Right lobe of liver (tissue), 6 donors: Measurements from ENCODE around the gene DEFB131B. TPM values are rescaled to one million over a fixed set of nuclear protein-coding genes. Genes with fewer than 3 reads are reported as not detected.
"Not testable (repeated sequence)": the region's sequence is repeated elsewhere in the genome, so short reads cannot be mapped to it uniquely, and the experiment has no call there.

Experiments
- ATAC-seq, 4 donors: fragments of 200-7000 bp; cut with Tn5 transposase; one replicate each; pipeline ENCODE4 v1.9.1; 2020; ENCODE audit warnings: mild to moderate bottlenecking in 4 of 4, moderate library complexity in 4 of 4
- DNase-seq, 3 donors: peaks; one replicate each; pipeline ENCODE4 v3.0.0-alpha.2; 2020
- H3K27ac ChIP-seq, 3 donors: fragments of 200-600 bp; one replicate each; pipeline ENCODE4 v1.8.0; 2022
- H3K27me3 ChIP-seq, 2 donors: fragments of 200-600 bp; one replicate each; pipeline ENCODE4 v1.8.0; 2022
- H3K36me3 ChIP-seq, 4 donors: fragments of 200-600 bp; sonication (generic) in 1 of 4; one replicate each; pipeline versions ENCODE4 v1.5.1 to v1.8.0; 2017 to 2022; ENCODE audit warnings: control low read depth in 1 of 4
- H3K4me1 ChIP-seq, 4 donors: fragments of 200-600 bp; sonication (generic) in 1 of 4; one replicate each; pipeline versions ENCODE4 v1.5.1 to v1.8.0; 2017 to 2022; ENCODE audit warnings: control low read depth in 1 of 4
- H3K4me3 ChIP-seq, 3 donors: fragments of 200-600 bp; one replicate each; pipeline ENCODE4 v1.8.0; 2022
- H3K9me3 ChIP-seq, 4 donors: fragments of 200-600 bp; sonication (generic) in 1 of 4; one replicate each; pipeline versions ENCODE4 v1.5.1 to v1.8.0; 2017 to 2022; ENCODE audit warnings: control low read depth in 1 of 4
- WGBS: methylation state at CpG from one replicate; pipeline ENCODE4 v1.1.6; 2018; ENCODE audit warnings: low coverage, low lambda C conversion rate; ENCODE audit not compliant: insufficient coverage; ENCODE audit errors: missing lambda C conversion rate; 5-methylcytosine and 5-hydroxymethylcytosine counted together
- intact Hi-C, 2 donors: fragments of 100-400 bp; cut with DNase I; formaldehyde crosslinking; loops; one replicate each; pipeline versions ENCODE4 v1.11.2 to v1.14.1; 2022
- total RNA-seq, 6 experiments: library from RNA; depleted of rRNA in 2 of 6; stranded (reverse); fragments of >200 nt in 2 of 6; fragmentation: NEBNext Ultra II Directional in 3 of 6; extraction: Animal tissue kit (Norgen Biotek cat#: 25700) in 3 of 6; gene quantifications; one replicate each; pipeline versions ENCODE4 v1.1.0 to v1.2.4, GENCODE V29; 2016 to 2023
- TF ChIP-seq, protein P1 (sequence below), 4 donors: fragments of 200-600 bp in 3 of 4; fragments of 450-650 bp in 1 of 4; IDR thresholded peaks; one replicate each; pipeline versions ENCODE4 v1.5.1 to v1.8.0; 2016 to 2022; ENCODE audit warnings: antibody characterized with exemption in 4 of 4, mild to moderate bottlenecking in 2 of 4
- donor health status: DM: no; HTN: yes; CAD: no.
- donor health status: DM: no; HTN: no; CAD: no.
- donor health status: DM: no; HTN: no; CAD: no.
- donor health status: DM: no; HTN: yes; CAD: no.
- donor health status: DM: no; HTN: yes; CAD: no.

Gene DEFB131B
- total RNA-seq, 6 experiments from 2014 or later = not detected

DNA sequence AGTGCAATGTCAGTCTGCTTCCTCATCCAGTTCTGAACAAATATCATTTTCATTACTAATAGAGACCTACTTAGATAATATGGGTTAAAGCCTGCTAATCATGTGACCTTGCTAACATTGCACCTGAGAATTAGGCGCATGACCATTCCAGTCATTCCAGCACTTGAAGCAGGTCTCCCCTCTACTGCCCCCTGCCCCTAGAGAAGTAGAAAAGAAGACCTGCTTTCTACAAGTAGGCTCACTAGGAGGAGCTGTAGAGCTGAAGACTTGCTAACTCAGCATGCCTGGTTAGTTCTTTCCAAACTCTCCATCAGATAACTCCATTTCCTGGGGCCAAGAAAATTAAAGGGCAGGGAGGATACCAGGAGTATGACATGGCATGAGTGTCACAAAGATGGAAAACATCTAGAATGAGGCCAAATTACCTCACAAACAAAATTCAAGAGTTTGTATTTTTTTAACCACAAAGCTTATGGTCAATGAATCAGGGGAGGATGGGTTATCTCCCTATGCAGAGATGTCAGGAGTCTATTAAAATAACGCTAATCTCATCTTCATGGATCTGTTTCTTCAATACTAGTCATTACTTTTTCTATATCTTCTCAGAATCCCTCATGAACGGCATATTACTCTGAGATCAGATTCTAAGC is 14.2 kb upstream of the DEFB131B start:
- TF ChIP-seq, protein P1, sequence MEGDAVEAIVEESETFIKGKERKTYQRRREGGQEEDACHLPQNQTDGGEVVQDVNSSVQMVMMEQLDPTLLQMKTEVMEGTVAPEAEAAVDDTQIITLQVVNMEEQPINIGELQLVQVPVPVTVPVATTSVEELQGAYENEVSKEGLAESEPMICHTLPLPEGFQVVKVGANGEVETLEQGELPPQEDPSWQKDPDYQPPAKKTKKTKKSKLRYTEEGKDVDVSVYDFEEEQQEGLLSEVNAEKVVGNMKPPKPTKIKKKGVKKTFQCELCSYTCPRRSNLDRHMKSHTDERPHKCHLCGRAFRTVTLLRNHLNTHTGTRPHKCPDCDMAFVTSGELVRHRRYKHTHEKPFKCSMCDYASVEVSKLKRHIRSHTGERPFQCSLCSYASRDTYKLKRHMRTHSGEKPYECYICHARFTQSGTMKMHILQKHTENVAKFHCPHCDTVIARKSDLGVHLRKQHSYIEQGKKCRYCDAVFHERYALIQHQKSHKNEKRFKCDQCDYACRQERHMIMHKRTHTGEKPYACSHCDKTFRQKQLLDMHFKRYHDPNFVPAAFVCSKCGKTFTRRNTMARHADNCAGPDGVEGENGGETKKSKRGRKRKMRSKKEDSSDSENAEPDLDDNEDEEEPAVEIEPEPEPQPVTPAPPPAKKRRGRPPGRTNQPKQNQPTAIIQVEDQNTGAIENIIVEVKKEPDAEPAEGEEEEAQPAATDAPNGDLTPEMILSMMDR (IDR thresholded peaks at IDR 0.05) = peak; percentile 21 to 54 (median 45)
- H3K36me3 ChIP-seq, H3K27ac ChIP-seq, DNase-seq, H3K4me3 ChIP-seq, H3K27me3 ChIP-seq, H3K9me3 ChIP-seq, intact Hi-C loops, H3K4me1 ChIP-seq: not testable (repeated sequence)
- WGBS = 50% methylated on average over 3 of the region's 3 CpGs
- ATAC-seq = peak; percentile 80 to 86 (median 82)

DNA sequence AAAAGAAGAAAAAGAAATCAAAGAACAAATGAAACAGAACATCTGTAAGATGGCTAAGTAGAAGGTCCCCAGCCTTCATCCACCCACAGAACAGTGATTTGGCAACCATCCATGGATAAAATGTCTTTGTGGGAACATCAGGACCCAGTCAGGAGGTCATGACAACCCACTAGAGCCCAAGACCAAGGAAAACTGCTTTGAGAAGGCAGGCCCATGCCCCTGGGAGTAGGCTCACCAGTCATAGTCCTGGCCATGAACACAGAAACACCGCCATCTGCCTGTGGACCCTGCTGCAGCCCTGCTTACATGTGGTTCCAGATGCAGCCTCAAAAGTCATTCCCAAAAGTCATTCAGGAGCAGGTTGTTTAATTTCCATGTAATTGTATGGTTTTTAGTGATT is 11.0 kb upstream of the DEFB131B start:
- WGBS = no CpG with 5 or more reads among the region's 1 CpG
- H3K4me1 ChIP-seq, H3K36me3 ChIP-seq, H3K27me3 ChIP-seq, H3K4me3 ChIP-seq, ATAC-seq, H3K9me3 ChIP-seq, H3K27ac ChIP-seq, intact Hi-C loops, DNase-seq: not testable (repeated sequence)

DNA sequence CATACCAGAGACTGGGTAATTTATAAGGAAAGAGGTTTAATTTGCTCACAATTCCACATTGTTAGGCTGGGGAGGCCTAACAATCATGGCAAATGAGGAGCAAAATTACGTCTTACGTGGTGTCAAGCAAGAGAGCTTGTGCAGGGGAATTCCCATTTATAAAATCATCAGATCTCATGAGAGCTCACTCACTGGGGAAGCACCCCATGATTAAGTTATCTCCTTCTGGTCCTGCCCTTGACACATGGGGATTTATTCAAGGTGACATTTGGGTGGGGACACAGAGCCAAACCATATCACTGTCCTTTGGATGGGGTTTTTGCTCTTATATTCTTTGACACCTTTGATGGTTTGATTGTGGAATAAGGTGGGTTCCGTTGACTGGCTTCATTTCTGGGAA is 8.3 kb upstream of the DEFB131B start:
- H3K4me1 ChIP-seq, ATAC-seq, H3K4me3 ChIP-seq, H3K9me3 ChIP-seq, H3K27me3 ChIP-seq, intact Hi-C loops, DNase-seq, H3K27ac ChIP-seq, H3K36me3 ChIP-seq: not testable (repeated sequence)
- WGBS = no CpG with 5 or more reads among the region's 3 CpGs

DNA sequence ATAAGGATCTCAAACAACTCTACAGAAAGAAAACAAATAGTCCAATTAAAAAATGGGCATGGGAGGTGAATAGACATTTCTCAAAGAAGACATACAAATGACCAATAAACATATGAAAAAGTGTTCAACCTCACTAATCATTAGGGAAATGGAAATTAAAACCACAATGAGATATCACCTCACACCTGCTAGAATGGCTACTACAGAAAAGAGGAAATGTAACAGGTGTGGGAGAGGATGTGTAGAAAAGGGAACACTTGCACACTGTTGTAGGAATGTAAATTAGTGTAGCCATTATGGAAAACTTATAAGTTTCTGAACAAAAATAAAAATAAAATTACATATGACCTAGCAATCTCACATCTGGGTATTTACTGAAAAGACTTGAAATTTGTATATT is 7.6 kb upstream of the DEFB131B start:
- DNase-seq, H3K36me3 ChIP-seq, intact Hi-C loops, H3K9me3 ChIP-seq, H3K4me3 ChIP-seq, H3K4me1 ChIP-seq, H3K27ac ChIP-seq, H3K27me3 ChIP-seq, ATAC-seq: not testable (repeated sequence)

DNA sequence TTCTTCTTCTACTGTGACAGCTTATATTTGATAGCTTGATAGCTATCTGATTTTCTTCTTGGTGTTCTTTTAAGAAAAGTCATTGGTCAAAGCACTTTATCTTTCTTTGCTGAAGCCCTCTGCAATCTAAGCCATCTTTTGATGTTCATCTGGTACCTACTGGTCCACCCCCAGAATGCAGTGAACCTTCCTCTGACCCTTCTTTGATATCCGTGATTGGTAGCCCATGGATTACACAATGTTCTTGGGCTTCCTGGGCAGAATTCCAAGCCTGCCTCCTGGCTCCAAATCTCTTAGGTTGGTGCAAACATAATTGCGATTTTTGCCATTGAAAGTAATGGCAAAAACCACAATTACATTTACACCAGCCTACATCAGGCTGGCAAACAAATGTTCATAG is 2.0 kb upstream of the DEFB131B start:
- H3K27me3 ChIP-seq, H3K4me1 ChIP-seq, H3K9me3 ChIP-seq, DNase-seq, H3K4me3 ChIP-seq, intact Hi-C loops, H3K27ac ChIP-seq, H3K36me3 ChIP-seq: not testable (repeated sequence)
- 37% methylated on average over 2 of the region's 2 CpGs for WGBS
- ATAC-seq = peak; percentile 75 to 89 (median 80)

DNA sequence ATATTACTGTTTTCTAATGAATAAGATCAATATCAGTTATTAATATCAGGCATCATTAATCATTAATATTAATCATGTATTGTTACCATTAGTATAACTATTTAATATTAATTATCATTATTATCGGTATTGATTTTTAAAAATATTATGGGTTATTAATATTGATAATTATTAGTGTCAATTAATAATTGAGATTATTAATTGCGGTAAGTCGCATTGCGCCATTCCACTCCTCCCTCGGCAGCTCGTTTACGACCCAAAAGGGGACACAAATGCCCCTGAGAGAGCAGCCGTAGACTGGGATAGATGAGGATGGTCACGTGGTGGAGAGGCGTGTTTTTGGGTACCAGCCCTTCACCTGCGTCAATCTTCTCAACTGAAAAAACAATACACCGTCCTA is 7.6 kb downstream of the DEFB131B start:
- intact Hi-C loops = not testable (repeated sequence)
- 94% methylated on average over 12 of the region's 12 CpGs for WGBS

DNA sequence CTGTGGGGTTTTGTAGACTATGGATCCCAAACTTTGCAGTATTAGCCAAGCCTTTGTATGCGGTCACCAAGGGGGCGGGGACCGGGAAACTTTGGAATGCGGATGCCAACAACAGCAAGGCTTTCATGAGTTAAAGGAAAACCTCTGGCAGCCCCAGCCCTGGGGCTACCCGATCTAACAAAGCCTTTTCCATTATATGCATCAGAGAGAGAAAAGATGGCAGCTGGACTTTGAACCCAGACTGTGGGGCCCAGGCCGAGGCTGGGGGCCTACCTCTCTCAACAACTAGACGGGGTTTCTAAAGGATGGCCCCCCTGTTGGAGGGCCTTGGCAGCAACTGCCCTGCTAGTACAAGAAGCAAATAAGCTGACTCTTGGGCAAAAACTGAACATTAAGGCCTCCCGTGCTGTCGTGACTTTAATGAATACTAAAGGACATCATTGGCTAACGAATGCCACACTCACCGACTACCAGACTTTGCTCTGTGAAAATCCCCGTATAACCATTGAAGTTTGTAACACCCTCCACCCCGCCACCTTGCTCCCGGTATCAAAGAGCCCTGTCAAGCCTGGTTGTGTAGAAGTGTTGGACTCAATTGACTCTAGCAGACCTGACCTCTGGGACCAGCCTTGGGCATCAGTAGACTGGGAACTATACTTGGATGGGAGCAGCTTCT is 10.2 kb downstream of the DEFB131B start:
- WGBS = 86% methylated on average over 10 of the region's 14 CpGs
- H3K9me3 ChIP-seq, H3K36me3 ChIP-seq, H3K27me3 ChIP-seq, ATAC-seq, H3K4me3 ChIP-seq, DNase-seq, intact Hi-C loops, H3K27ac ChIP-seq, H3K4me1 ChIP-seq: not testable (repeated sequence)

More for the DNA sequence above, 7.6 kb downstream of the DEFB131B start:
- not testable (repeated sequence) for H3K9me3 ChIP-seq, ATAC-seq, H3K4me1 ChIP-seq, H3K4me3 ChIP-seq, H3K36me3 ChIP-seq, H3K27me3 ChIP-seq, H3K27ac ChIP-seq, DNase-seq

DNA sequence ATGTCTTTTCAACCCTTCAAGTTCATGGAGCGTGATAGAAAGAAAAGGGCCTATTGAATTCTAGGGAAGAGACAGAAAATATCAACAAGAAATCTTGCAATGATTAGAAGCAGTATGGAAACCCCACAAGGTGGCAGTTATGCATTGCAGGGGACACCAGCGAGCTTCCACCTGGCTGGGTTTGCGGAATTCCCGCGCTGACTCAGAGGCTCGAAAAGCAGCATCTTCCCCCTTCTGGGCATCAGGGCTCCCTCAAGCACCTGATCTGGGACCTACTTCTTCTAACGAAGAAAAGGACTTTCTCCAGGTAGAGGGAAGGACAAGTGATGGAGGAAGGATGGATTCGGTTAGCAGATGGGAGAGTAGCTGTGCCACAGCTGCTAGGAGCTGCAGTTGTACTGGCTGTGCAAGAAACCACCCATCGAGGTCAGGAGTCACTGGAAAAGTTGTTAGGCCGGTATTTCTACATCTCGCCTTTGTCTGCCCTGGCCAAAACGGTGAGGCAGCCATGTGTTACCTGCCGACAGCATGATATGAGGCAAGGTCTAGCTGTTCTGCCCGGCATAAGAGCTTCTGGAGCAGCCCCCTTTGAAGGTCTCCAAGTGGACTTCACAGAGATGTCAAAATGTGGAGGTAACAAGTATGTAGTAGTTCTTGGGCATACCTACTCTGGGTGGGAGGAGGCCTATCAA is 11.1 kb downstream of the DEFB131B start:
- H3K27me3 ChIP-seq, H3K4me1 ChIP-seq, H3K27ac ChIP-seq, intact Hi-C loops, H3K4me3 ChIP-seq, H3K9me3 ChIP-seq, ATAC-seq, H3K36me3 ChIP-seq, DNase-seq: not testable (repeated sequence)
- WGBS = 100% methylated on average over 7 of the region's 14 CpGs
